ENCODE results near the gene EML5.
"Not testable (repeated sequence)": the region's sequence is repeated elsewhere in the genome, so short reads cannot be mapped to it uniquely, and the experiment has no call there.

The EML5 gene

DNA sequence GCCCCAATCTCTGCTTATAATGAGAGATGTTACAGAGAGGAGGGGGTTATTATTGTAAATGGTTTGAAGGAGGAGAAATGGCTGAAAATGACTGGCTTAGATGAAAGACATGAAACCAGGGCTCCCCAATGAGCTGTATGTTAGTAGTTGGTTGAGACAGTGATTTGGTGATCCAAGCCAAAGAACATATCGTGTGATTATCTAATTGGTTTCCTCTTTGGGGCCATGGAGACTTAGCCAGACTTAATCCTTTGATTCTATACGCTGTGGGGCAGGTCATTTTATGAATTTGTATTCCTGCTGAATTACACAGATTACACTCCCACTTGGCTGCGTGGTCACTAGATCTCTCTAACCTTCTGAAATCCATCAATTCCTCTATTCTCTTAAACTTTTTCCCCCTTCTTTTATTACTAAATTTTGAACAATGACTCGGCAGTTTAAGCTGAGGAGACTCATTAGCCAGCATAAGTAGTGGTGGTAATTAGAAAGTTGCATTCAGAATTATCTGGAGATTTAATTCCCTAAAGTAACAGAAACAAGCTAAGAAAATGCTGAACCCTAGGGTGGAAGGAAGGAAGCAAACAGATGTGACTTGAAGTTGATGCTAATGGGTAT lies 37.0 kb upstream of the EML5 start:
- no peak for TF ChIP-seq EZH2 (IDR thresholded peaks at IDR 0.05)
- no peak for TF ChIP-seq POLR2AphosphoS5 (IDR thresholded peaks at IDR 0.05; ENCODE audit: borderline replicate concordance, low read depth, low read length)
- TF ChIP-seq FOXP2 (optimal IDR thresholded peaks at IDR 0.05; ENCODE audit: control extremely low read depth, extremely low read length, insufficient read depth) = no peak
- Histone ChIP-seq H3K36me3 (ENCODE audit: insufficient read depth, low read length) (no peaks in the 10 kb centered on the region), H3K9me3 (ENCODE audit: low read depth, low read length) (no peaks in the 10 kb centered on the region), H3K9ac (ENCODE audit: insufficient read length) (no peak overlapping the region), H3K27ac (no peak overlapping the region), H3K4me3 (no peak overlapping the region)
- no peak for DNase-seq (ENCODE audit: low read depth, low spot score)

DNA sequence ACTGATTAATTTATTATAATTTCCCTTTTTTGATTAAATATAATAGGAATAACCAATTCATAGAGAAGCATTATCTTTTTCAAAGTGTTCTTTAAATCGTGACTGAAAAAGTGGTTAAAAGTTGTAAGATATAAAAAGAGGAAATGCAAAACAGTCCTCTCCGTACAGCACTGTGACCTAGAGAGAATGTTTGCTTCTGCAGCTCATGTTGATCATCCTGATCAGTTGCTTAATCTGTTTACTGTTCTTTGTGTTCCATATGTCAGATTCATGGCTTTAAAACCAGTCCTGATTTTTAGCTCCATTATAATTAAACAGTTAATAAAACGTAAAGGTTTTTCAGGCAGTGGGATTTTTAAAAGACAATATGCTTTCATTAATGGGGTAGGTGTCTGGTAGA lies 36.4 kb upstream of the EML5 start:
- no peak for DNase-seq (ENCODE audit: low read depth, low spot score)
- no peaks in the 10 kb centered on the region for H3K36me3 ChIP-seq (ENCODE audit: insufficient read depth, low read length)
- no peaks in the 10 kb centered on the region for H3K9me3 ChIP-seq (ENCODE audit: low read depth, low read length)
- H3K4me3 ChIP-seq = no peak overlapping the region
- H3K27ac ChIP-seq = no peak overlapping the region
- TF ChIP-seq EZH2 (IDR thresholded peaks at IDR 0.05) = no peak
- no peak for TF ChIP-seq FOXP2 (optimal IDR thresholded peaks at IDR 0.05; ENCODE audit: control extremely low read depth, extremely low read length, insufficient read depth)
- no peak for TF ChIP-seq POLR2AphosphoS5 (IDR thresholded peaks at IDR 0.05; ENCODE audit: borderline replicate concordance, low read depth, low read length)
- no peak overlapping the region for H3K9ac ChIP-seq (ENCODE audit: insufficient read length)

DNA sequence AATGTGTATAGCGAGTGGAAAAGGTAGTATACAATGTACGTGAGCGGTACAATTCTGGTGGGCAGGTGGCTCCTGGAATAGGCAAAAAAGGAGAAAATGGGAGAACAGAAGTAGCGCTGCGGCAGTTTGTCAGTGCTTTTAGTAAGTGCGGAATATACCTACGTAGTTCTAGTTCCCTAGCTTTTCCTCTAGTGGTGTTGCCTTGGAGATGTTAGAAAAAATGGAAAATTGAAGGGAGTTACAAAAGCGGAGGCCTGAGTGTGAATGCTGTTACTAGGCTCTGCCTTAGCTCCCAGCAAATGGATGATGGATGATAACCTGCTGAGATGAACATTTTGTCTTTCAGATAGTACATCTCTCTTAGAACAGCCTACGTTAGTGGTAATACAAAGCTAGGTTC lies 32.8 kb upstream of the EML5 start:
- Histone ChIP-seq H3K36me3 (ENCODE audit: insufficient read depth, low read length) (no peaks in the 10 kb centered on the region), H3K4me3 (peak overlapping the region; percentile 99), H3K27ac (no peak overlapping the region), H3K9ac (ENCODE audit: insufficient read length) (peak overlapping the region; percentile 95), H3K9me3 (ENCODE audit: low read depth, low read length) (no peaks in the 10 kb centered on the region)
- no peak for DNase-seq (ENCODE audit: low read depth, low spot score)
- TF ChIP-seq FOXP2 (optimal IDR thresholded peaks at IDR 0.05; ENCODE audit: control extremely low read depth, extremely low read length, insufficient read depth) (no peak), POLR2AphosphoS5 (IDR thresholded peaks at IDR 0.05; ENCODE audit: borderline replicate concordance, low read depth, low read length) (no peak), EZH2 (IDR thresholded peaks at IDR 0.05) (no peak)

DNA sequence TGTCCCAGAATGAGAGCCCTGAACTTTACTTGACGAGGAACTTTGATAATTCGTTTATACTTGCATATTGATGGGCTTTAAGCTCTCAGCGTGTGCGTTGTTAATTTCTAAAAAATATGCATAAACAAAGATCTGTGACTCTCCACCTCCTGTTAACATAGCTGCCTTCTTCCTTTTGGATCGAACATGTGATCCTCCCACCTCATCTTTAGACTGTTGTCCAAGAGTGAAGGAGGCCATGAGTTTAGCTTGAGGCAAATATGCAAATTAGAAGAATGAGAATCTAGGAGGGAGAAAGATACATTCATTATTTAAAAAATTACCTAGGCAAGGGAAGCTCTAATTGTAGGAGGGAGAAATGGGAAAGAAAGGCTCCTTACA lies 32.3 kb upstream of the EML5 start:
- Histone ChIP-seq H3K9ac (ENCODE audit: insufficient read length) (peak overlapping the region; percentile 95), H3K9me3 (ENCODE audit: low read depth, low read length) (no peaks in the 10 kb centered on the region), H3K27ac (no peak overlapping the region), H3K36me3 (ENCODE audit: insufficient read depth, low read length) (no peaks in the 10 kb centered on the region), H3K4me3 (peak overlapping the region; percentile 99)
- DNase-seq (ENCODE audit: low read depth, low spot score) = no peak
- TF ChIP-seq FOXP2 (optimal IDR thresholded peaks at IDR 0.05; ENCODE audit: control extremely low read depth, extremely low read length, insufficient read depth) = no peak
- TF ChIP-seq EZH2 (IDR thresholded peaks at IDR 0.05) = no peak
- TF ChIP-seq POLR2AphosphoS5 (IDR thresholded peaks at IDR 0.05; ENCODE audit: borderline replicate concordance, low read depth, low read length) = no peak

DNA sequence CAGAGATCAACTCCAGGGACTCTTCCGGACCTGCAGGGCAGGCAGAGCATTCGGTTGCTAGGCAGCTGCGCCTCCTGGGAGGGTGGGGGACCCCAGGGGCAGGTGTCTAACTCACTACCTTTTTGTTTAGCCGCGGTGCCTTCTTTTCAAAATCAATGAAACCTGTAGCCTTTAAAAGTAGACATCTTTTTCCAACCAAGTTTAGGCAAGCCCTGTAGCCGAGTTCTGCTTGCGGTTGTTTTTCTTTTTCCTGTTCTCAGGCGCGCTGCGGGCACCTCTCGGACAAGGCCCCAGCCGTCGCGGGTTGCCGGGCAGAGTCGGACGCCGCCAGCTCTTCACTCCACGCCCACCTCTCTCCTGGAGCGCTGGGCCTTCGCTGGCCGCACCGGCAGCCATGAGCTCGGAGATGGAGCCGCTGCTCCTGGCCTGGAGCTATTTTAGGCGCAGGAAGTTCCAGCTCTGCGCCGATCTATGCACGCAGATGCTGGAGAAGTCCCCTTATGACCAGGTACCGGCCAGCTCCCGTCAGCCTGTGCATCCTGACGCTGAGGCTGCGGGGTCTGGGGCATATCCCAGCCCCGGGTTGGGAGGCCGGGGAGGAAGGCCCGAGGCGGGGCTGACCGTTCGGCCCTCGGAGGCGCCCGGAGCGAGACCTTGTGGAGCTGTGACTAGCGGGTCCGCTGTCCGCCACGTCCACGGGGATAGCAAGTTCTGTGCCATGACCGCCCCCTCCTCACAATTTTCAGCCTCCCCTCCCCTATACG lies 31.7 kb upstream of the EML5 start, which contains the start of gene TTC8:
Gene TTC8, plus strand, starts transcription at position 338 of the 764 bp plus-strand sequence. Its CDS starts 57 bp downstream, at position 395.
- no peaks in the 10 kb centered on the region for H3K9me3 ChIP-seq (ENCODE audit: low read depth, low read length)
- H3K9ac ChIP-seq (ENCODE audit: insufficient read length) = peak within 1 kb of the TSS; percentile 95
- H3K27ac ChIP-seq = peak within 1 kb of the TSS; percentile 94
- H3K4me3 ChIP-seq = peak within 1 kb of the TSS; percentile 99
- TF ChIP-seq POLR2AphosphoS5 (IDR thresholded peaks at IDR 0.05; ENCODE audit: borderline replicate concordance, low read depth, low read length) (peak; percentile 91), FOXP2 (optimal IDR thresholded peaks at IDR 0.05; ENCODE audit: control extremely low read depth, extremely low read length, insufficient read depth) (peak; percentile 47), EZH2 (IDR thresholded peaks at IDR 0.05) (no peak)
- H3K36me3 ChIP-seq (ENCODE audit: insufficient read depth, low read length) = no peaks in the 10 kb centered on the region
- DNase-seq (ENCODE audit: low read depth, low spot score) = peak; percentile 52

DNA sequence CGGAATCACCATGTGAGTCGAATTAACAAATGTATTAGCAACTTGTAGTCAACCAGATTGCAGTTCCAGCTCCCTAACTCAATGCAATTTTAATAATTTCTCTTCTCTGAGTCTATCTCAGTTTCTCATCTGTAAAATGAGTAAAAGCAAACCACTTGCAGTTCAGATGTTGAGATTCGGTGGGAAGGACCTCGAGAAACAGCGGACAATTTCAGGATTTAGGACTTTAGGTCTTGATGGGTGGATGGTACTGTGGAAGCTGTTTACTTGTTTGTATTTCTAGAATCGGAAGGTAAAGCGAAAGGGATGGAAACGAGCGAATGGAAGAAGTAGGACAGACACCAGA lies 31.2 kb upstream of the EML5 start:
- H3K9ac ChIP-seq (ENCODE audit: insufficient read length) = peak overlapping the region; percentile 95
- peak overlapping the region; percentile 99 for H3K4me3 ChIP-seq
- no peaks in the 10 kb centered on the region for H3K36me3 ChIP-seq (ENCODE audit: insufficient read depth, low read length)
- H3K27ac ChIP-seq = no peak overlapping the region; the same call in 1 of the 2 replicates
- H3K9me3 ChIP-seq (ENCODE audit: low read depth, low read length) = no peaks in the 10 kb centered on the region
- DNase-seq (ENCODE audit: low read depth, low spot score) = no peak
- TF ChIP-seq POLR2AphosphoS5 (IDR thresholded peaks at IDR 0.05; ENCODE audit: borderline replicate concordance, low read depth, low read length) = no peak
- TF ChIP-seq FOXP2 (optimal IDR thresholded peaks at IDR 0.05; ENCODE audit: control extremely low read depth, extremely low read length, insufficient read depth) = no peak
- TF ChIP-seq EZH2 (IDR thresholded peaks at IDR 0.05) = no peak

DNA sequence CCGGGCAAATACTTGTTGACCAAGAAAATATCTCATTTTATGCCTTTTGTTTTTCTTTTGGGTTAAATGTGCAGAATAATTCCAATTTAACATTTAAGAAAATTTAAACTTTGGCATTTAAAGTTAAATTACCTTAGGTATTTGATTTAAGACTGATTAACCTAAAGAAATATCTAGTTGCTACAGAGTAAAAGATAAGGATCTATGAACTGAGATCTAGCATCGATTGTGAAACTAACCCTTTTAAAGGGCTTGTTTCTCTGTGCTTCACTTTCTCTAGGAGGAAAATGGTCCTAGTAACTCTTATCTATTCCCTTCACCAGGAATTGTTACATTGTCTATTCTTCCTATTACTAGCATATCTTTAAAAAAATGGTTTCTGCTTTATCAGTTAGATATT lies 29.1 kb upstream of the EML5 start:
- Histone ChIP-seq H3K27ac (no peak overlapping the region), H3K9me3 (ENCODE audit: low read depth, low read length) (no peaks in the 10 kb centered on the region), H3K9ac (ENCODE audit: insufficient read length) (no peak overlapping the region), H3K4me3 (no peak overlapping the region), H3K36me3 (ENCODE audit: insufficient read depth, low read length) (no peaks in the 10 kb centered on the region)
- TF ChIP-seq POLR2AphosphoS5 (IDR thresholded peaks at IDR 0.05; ENCODE audit: borderline replicate concordance, low read depth, low read length) (no peak), FOXP2 (optimal IDR thresholded peaks at IDR 0.05; ENCODE audit: control extremely low read depth, extremely low read length, insufficient read depth) (no peak), EZH2 (IDR thresholded peaks at IDR 0.05) (no peak)
- no peak for DNase-seq (ENCODE audit: low read depth, low spot score)

DNA sequence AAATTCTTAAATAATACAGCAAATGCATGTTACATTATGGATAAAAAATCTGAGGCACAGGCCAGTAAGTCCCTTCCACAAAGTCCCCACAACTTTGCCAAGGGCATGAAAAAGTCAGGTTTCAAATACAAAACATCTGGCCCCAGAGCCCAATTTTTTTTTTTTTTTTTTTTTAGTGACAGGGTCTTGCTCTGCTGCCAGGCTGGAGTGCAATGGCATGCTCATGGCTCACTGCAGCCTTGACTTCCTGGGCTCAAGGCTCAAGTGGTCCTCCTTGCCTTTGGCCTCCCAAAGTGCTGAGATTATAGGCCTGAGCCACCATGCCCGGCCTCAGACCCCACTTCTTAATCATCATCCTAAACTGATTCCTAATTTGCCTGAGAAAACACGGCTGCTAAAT lies 28.6 kb upstream of the EML5 start:
- Histone ChIP-seq H3K4me3 (no peak overlapping the region), H3K9ac (ENCODE audit: insufficient read length) (no peak overlapping the region)
- no peak for TF ChIP-seq FOXP2 (optimal IDR thresholded peaks at IDR 0.05; ENCODE audit: control extremely low read depth, extremely low read length, insufficient read depth)
- TF ChIP-seq EZH2 (IDR thresholded peaks at IDR 0.05) = no peak
- no peak for TF ChIP-seq POLR2AphosphoS5 (IDR thresholded peaks at IDR 0.05; ENCODE audit: borderline replicate concordance, low read depth, low read length)

DNA sequence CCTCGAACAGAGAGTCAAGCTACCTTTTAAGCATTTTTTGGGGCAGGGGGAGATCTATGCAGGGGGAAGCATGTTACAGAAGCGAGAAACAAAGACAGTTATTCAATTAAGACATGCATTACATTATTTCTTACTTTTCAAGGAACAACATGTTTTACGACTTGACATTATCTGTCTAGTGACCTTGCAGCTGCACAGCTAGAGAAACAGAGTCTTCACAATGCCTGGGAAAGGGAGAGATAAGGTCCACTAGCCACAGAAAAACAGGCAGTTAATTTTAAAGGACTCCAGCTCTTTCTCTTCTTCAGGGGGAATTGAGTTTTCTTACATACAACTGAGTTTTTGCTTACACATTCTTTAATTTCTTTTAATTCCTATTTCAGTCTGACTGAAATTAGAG lies 26.9 kb upstream of the EML5 start:
- H3K36me3 ChIP-seq (ENCODE audit: insufficient read depth, low read length); H3K4me3 ChIP-seq; H3K27ac ChIP-seq; H3K9me3 ChIP-seq (ENCODE audit: low read depth, low read length); H3K9ac ChIP-seq (ENCODE audit: insufficient read length); DNase-seq (ENCODE audit: low read depth, low spot score): not testable (repeated sequence)

More for the DNA sequence above, 28.6 kb upstream of the EML5 start:
- no peaks in the 10 kb centered on the region for H3K9me3 ChIP-seq (ENCODE audit: low read depth, low read length)
- no peak for DNase-seq (ENCODE audit: low read depth, low spot score)
- no peaks in the 10 kb centered on the region for H3K36me3 ChIP-seq (ENCODE audit: insufficient read depth, low read length)
- H3K27ac ChIP-seq = no peak overlapping the region
